K562 (cell line): ENCODE data around the gene TCF3. TPM values are rescaled to one million over a fixed set of nuclear protein-coding genes. Genes with fewer than 3 reads are reported as not detected.
A peak's percentile ranks its signal among the peaks of the same experiment; 100 is the strongest.

Experiments
- CAMTA2 ChIP-seq: fragments of 250-450 bp; sonication (Bioruptor Pico); conservative IDR thresholded peaks from 2 replicates; pipeline ENCODE4 v1.5.1; 2022
- CTCF ChIP-seq, 3 experiments: IDR thresholded peaks in 2 of 3; conservative IDR thresholded peaks in 1 of 3; 2 replicates each; pipeline ENCODE4 v1.5.1; 2011 to 2012; ENCODE audit warnings: low read length in 3 of 3, mild to moderate bottlenecking in 3 of 3, control low read depth in 2 of 3, improper control_type of control experiment in 1 of 3, inconsistent platforms in 1 of 3, low read depth in 1 of 3, mixed read lengths in 1 of 3, moderate library complexity in 1 of 3; ENCODE audit not compliant: insufficient read depth in 2 of 3
- DPF2 ChIP-seq: fragments of 450-650 bp; IDR thresholded peaks from 2 replicates; pipeline ENCODE4 v1.6.1; 2016
- ELF4 ChIP-seq: fragments of 450-650 bp; formaldehyde crosslinking; IDR thresholded peaks from 2 replicates; pipeline ENCODE4 v1.4.0; 2022; ENCODE audit warnings: missing genetic modification characterization
- ETV6 ChIP-seq, 3 experiments: fragments of 150-350 bp in 1 of 3; sonication (generic) in 1 of 3; formaldehyde crosslinking in 1 of 3; IDR thresholded peaks; 2 replicates each; pipeline versions ENCODE4 v1.6.1 to v1.8.0; 2014 to 2022; ENCODE audit warnings: borderline replicate concordance in 2 of 3, low read depth in 2 of 3, antibody characterized with exemption in 1 of 3, low read length in 1 of 3, mild to moderate bottlenecking in 1 of 3, missing genetic modification reagents in 1 of 3
- EZH2 ChIP-seq: IDR thresholded peaks from 2 replicates; pipeline ENCODE4 v1.6.1; 2012; ENCODE audit warnings: low read depth, mild to moderate bottlenecking, inconsistent platforms, low read length, borderline replicate concordance
- ID3 ChIP-seq, 2 experiments: fragments of 250-450 bp in 1 of 2; fragments of 450-650 bp in 1 of 2; sonication (Bioruptor Pico) in 1 of 2; IDR thresholded peaks; 2 replicates each; pipeline versions ENCODE4 v1.6.1 to v1.8.0; 2016 to 2021; ENCODE audit warnings: mild to moderate bottlenecking in 2 of 2, moderate library complexity in 2 of 2, missing compliant biosample characterization in 1 of 2, missing genetic modification characterization in 1 of 2
- MCM5 ChIP-seq: fragments of 450-650 bp; IDR thresholded peaks from 2 replicates; pipeline ENCODE4 v1.6.1; 2016; ENCODE audit warnings: low read depth
- NONO ChIP-seq, 2 experiments: fragments of 200-400 bp in 1 of 2; fragments of 450-650 bp in 1 of 2; formaldehyde crosslinking in 1 of 2; IDR thresholded peaks; 2 replicates each; pipeline ENCODE4 v1.6.1; 2017; ENCODE audit warnings: low read depth in 2 of 2, mild to moderate bottlenecking in 2 of 2, moderate library complexity in 2 of 2, low read length in 1 of 2
- PCBP1 ChIP-seq: fragments of 200-400 bp; formaldehyde crosslinking; IDR thresholded peaks from 2 replicates; pipeline ENCODE4 v1.6.1; 2018; ENCODE audit warnings: mild to moderate bottlenecking, low read depth, low read length; ENCODE audit not compliant: poor library complexity, severe bottlenecking
- PHTF2 ChIP-seq: fragments of 250-450 bp; sonication (Bioruptor Pico); IDR thresholded peaks from 2 replicates; pipeline ENCODE4 v1.5.0; 2021; ENCODE audit warnings: mild to moderate bottlenecking
- PML ChIP-seq: IDR thresholded peaks from 2 replicates; pipeline ENCODE4 v1.6.1; 2012; ENCODE audit warnings: low read length, inconsistent platforms
- RHOXF2B ChIP-seq: fragments of 250-450 bp; sonication (Bioruptor Pico); conservative IDR thresholded peaks from 2 replicates; pipeline ENCODE4 v1.5.1; 2021
- SMARCC2 ChIP-seq: fragments of 450-650 bp; IDR thresholded peaks from 2 replicates; pipeline ENCODE4 v1.6.1; 2017; ENCODE audit warnings: antibody characterized with exemption, moderate library complexity, mild to moderate bottlenecking, low read depth
- STAT6 ChIP-seq: sonication (generic); formaldehyde crosslinking; IDR thresholded peaks from 2 replicates; pipeline ENCODE4 v1.8.1; 2023; ENCODE audit warnings: mild to moderate bottlenecking, missing genetic modification reagents
- TFAM ChIP-seq: fragments of 250-450 bp; sonication (Bioruptor Pico); conservative IDR thresholded peaks from 2 replicates; pipeline ENCODE4 v1.5.0; 2021; ENCODE audit warnings: mild to moderate bottlenecking, moderate library complexity
- THRAP3 ChIP-seq: fragments of 450-650 bp; IDR thresholded peaks from 2 replicates; pipeline ENCODE4 v1.6.1; 2016; ENCODE audit warnings: mild to moderate bottlenecking, inconsistent platforms, borderline replicate concordance
- ZKSCAN3 ChIP-seq: fragments of 250-450 bp; sonication (Bioruptor Pico); IDR thresholded peaks from 2 replicates; pipeline ENCODE4 v1.4.0; 2020
- polyA plus RNA-seq, 8 experiments: library from polyadenylated mRNA; depleted of rRNA in 4 of 8; stranded (reverse) in 5 of 8; unstranded in 3 of 8; fragments of >200 nt; fragmentation: Nextera tagmentation in 2 of 8; fragmentation: Illumina TruSeq in 1 of 8; extraction: Ambion mirVana in 2 of 8; extraction: Trizol in 1 of 8; gene quantifications; 2 replicates each; pipeline versions ENCODE4 v1.2.1 to v1.2.3, GENCODE V29; 2011 to 2014; ENCODE audit warnings: inconsistent platforms in 1 of 8, missing spikeins in 1 of 8
- total RNA-seq, 7 experiments: library from RNA; depleted of rRNA in 6 of 7; stranded (reverse); fragments of >200 nt in 6 of 7; fragmentation: Illumina TruSeq in 2 of 7; extraction: Trizol in 2 of 7; gene quantifications; 2 replicates each; pipeline versions ENCODE4 v1.2.1 to v1.2.3, GENCODE V29; 2011 to 2021; ENCODE audit warnings: low replicate concordance in 1 of 7

Gene TCF3
- total and polyA plus RNA-seq, 9 of the 15 experiments (the other 6 are each of a cell fraction or from before 2014, with no cell fraction given) = 5.6 to 259 (median 84.0) TPM

DNA sequence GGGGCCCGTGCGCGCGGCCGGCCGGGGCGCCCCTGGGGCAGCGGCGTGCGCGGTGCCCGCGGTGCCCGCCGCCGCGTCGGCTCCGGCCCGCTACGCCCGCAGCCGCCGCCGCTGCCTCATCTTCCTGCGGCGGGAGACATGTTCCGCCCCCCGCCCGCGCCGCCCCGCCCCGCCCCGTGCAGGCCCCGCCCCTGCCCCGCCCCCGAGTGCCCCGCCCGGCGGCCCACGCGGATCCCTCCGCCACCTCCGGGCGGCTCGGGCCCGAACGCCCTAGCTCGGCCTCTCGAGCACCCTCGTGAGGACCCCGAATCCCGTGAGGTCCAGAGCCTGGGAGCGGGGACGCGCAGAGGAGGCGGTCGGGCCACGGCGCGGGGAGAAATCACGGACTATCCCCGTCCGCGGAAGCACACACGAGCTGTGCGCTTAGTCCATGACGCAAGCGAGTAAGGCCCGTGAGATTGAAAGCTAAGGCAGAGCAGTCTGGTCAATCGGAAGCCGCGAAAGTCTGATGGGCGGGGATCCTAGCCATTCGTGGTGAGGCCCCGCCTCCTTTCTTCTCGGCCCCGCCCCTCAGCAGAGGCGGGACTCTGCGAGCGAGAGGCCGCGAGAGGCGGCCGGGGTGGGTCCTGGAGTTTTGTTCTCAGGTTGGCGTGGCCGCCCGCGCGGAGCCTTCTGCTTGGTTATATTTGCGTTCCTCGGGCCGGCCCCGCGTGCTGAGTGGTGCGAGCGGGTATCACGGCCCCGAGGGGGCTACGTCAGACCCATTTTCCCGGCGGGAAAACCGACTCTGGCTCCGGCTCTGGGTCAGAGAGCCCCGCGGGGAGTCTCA, at the start of gene TCF3 (continued):
- TF ChIP-seq ETV6 (IDR thresholded peaks at IDR 0.05; ENCODE audit: borderline replicate concordance in 1 of 2, low read depth in 2 of 2, low read length in 1 of 2) = no peak
- no peak for TF ChIP-seq ETV6 (CRISPR knock-in tag; IDR thresholded peaks at IDR 0.05; ENCODE audit: borderline replicate concordance)
- no peak for TF ChIP-seq MCM5
- TF ChIP-seq PHTF2 (CRISPR knock-in tag) = no peak
- peak in 1 of 2 experiments; percentile 75; a peak in 1 of 4 replicates for TF ChIP-seq NONO (IDR thresholded peaks at IDR 0.05; ENCODE audit: low read depth in 2 of 2, low read length in 1 of 2)
- no peak for TF ChIP-seq STAT6
- peak; percentile 100 for TF ChIP-seq PCBP1
- no peak for TF ChIP-seq PML
- TF ChIP-seq RHOXF2B (CRISPR knock-in tag) = peak; percentile 78; the same call in 1 of the 2 replicates
- no peak for TF ChIP-seq TFAM (CRISPR knock-in tag)
- no peak for TF ChIP-seq SMARCC2
- TF ChIP-seq ZKSCAN3 (CRISPR knock-in tag) = no peak
- no peak for TF ChIP-seq EZH2
- peak; percentile 62; the same call in 1 of the 2 replicates for TF ChIP-seq DPF2
- TF ChIP-seq ID3 (CRISPR knock-in tag; IDR thresholded peaks at IDR 0.05) = no peak
- no peak for TF ChIP-seq ID3 (tag; IDR thresholded peaks at IDR 0.05)
- TF ChIP-seq CTCF (IDR thresholded peaks at IDR 0.05 in 2 of 3, conservative IDR thresholded peaks at IDR 0.05 in 1 of 3; ENCODE audit: insufficient read depth in 2 of 3, low read depth in 1 of 3, low read length in 3 of 3) = no peak
- TF ChIP-seq ELF4 (CRISPR knock-in tag) = no peak
- no peak for TF ChIP-seq CAMTA2 (CRISPR knock-in tag)
- TF ChIP-seq THRAP3 = no peak
